ENCODE measurements around the gene CFAP91. TPM values are rescaled to one million over a fixed set of nuclear protein-coding genes. Genes with fewer than 3 reads are reported as not detected.

CFAP91 gene
- total and polyA plus RNA-seq, 9 of the 15 experiments (the other 6 are each of a cell fraction or from before 2014, with no cell fraction given) = not detected

DNA sequence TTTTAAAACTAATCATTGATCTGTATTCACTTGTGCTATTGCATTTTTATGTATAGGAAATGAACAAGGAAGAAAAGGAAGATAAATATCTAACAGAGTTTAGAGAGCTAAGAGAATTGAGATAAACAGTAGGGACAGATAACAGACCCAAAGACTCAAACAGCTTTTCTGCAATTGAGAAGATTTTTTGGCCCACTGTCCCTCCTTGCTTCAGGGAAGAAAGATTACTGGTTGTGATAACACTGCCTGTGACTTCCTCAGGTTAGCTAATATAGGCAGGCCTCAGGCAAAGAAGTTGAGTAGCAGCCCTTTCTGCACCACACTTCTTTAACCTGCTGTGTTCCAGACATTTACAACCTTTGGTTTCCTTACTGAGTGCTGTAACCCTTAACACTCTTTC is 22.9 kb upstream of the CFAP91 start (continued):
- TF ChIP-seq POLR2G (IDR thresholded peaks at IDR 0.05; ENCODE audit: low read depth, low read length) (no peak), ZHX1 (conservative IDR thresholded peaks at IDR 0.05; ENCODE audit: low read length) (no peak), ZNF717 (CRISPR knock-in tag; IDR thresholded peaks at IDR 0.05) (no peak), ZNF644 (tag; IDR thresholded peaks at IDR 0.05; ENCODE audit: low read depth) (0 out of 2 replicates have a peak, but pooled peaks have one; percentile 29), VEZF1 (CRISPR knock-in tag; IDR thresholded peaks at IDR 0.05) (peak; percentile 27; the same call in 1 of the 2 replicates), NFXL1 (CRISPR knock-in tag; IDR thresholded peaks at IDR 0.05) (no peak), ELF4 (CRISPR knock-in tag; IDR thresholded peaks at IDR 0.05) (no peak), CAMTA2 (CRISPR knock-in tag; conservative IDR thresholded peaks at IDR 0.05) (no peak), NR2F6 (CRISPR knock-in tag; IDR thresholded peaks at IDR 0.05) (no peak), NR1H2 (CRISPR knock-in tag; IDR thresholded peaks at IDR 0.05) (no peak), ZNF518B (CRISPR knock-in tag; IDR thresholded peaks at IDR 0.05) (no peak), HEY1 (CRISPR knock-in tag; IDR thresholded peaks at IDR 0.05; ENCODE audit: borderline replicate concordance) (no peak), ZNF431 (CRISPR knock-in tag; IDR thresholded peaks at IDR 0.05) (no peak), SAFB2 (IDR thresholded peaks at IDR 0.05; ENCODE audit: borderline replicate concordance, low read depth, low read length, severe bottlenecking) (no peak), SP2 (IDR thresholded peaks at IDR 0.05; ENCODE audit: extremely low read depth, low read depth, low read length, poor library complexity, severe bottlenecking) (no peak), ETS2 (tag; IDR thresholded peaks at IDR 0.05; ENCODE audit: borderline replicate concordance, poor library complexity, severe bottlenecking) (no peak)
- TF ChIP-seq, protein P1, sequence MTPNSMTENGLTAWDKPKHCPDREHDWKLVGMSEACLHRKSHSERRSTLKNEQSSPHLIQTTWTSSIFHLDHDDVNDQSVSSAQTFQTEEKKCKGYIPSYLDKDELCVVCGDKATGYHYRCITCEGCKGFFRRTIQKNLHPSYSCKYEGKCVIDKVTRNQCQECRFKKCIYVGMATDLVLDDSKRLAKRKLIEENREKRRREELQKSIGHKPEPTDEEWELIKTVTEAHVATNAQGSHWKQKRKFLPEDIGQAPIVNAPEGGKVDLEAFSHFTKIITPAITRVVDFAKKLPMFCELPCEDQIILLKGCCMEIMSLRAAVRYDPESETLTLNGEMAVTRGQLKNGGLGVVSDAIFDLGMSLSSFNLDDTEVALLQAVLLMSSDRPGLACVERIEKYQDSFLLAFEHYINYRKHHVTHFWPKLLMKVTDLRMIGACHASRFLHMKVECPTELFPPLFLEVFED (CRISPR knock-in tag; conservative IDR thresholded peaks at IDR 0.05) = no peak
- TF ChIP-seq, protein P2, sequence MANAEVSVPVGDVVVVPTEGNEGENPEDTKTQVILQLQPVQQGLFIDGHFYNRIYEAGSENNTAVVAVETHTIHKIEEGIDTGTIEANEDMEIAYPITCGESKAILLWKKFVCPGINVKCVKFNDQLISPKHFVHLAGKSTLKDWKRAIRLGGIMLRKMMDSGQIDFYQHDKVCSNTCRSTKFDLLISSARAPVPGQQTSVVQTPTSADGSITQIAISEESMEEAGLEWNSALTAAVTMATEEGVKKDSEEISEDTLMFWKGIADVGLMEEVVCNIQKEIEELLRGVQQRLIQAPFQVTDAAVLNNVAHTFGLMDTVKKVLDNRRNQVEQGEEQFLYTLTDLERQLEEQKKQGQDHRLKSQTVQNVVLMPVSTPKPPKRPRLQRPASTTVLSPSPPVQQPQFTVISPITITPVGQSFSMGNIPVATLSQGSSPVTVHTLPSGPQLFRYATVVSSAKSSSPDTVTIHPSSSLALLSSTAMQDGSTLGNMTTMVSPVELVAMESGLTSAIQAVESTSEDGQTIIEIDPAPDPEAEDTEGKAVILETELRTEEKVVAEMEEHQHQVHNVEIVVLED (CRISPR knock-in tag; IDR thresholded peaks at IDR 0.05) = no peak
